A204.1 (cell line): ENCODE results near the gene GABRR3.
"Not testable (repeated sequence)": the region's sequence is repeated elsewhere in the genome, so short reads cannot be mapped to it uniquely, and the experiment has no call there.

Experiments used
- FAIRE-seq: peaks from 2 replicates; lab custom pipeline; 2012; peaks lifted over from hg19 to GRCh38; lab: Jason Lieb, UNC

The GABRR3 gene

GRCh38 chr3:98021830-98022560 is 13.1 kb downstream of the GABRR3 start:
- no peak for FAIRE-seq

GRCh38 chr3:98020412-98020811 is 14.7 kb downstream of the GABRR3 start:
- FAIRE-seq = no peak

GRCh38 chr3:98018301-98018700 is 16.8 kb downstream of the GABRR3 start:
- no peak for FAIRE-seq

- no peak for FAIRE-seq
These were observed 20.9 kb downstream of the GABRR3 start for GRCh38 chr3:98014268-98014585.

GRCh38 chr3:98013411-98014267 is 21.5 kb downstream of the GABRR3 start:
- FAIRE-seq = no peak

- no peak for FAIRE-seq
These were observed 22.1 kb downstream of the GABRR3 start for GRCh38 chr3:98012979-98013378.

GRCh38 chr3:98010883-98011449 is 24.1 kb downstream of the GABRR3 start:
- FAIRE-seq = not testable (repeated sequence)

GRCh38 chr3:98010194-98010882 is 24.8 kb downstream of the GABRR3 start:
- FAIRE-seq = no peak

GRCh38 chr3:98008855-98009254 is 26.3 kb downstream of the GABRR3 start:
- no peak for FAIRE-seq

- no peak for FAIRE-seq
These were observed 29.7 kb downstream of the GABRR3 start for GRCh38 chr3:98005438-98005837.

GRCh38 chr3:98004721-98005120 is 30.4 kb downstream of the GABRR3 start:
- no peak for FAIRE-seq

- no peak for FAIRE-seq
These were observed 31.7 kb downstream of the GABRR3 start for GRCh38 chr3:98003306-98003969.

GRCh38 chr3:98002717-98003116 is 32.4 kb downstream of the GABRR3 start:
- FAIRE-seq = no peak

- no peak for FAIRE-seq
These were observed 35.1 kb downstream of the GABRR3 start for GRCh38 chr3:97999994-98000393.

- no peak for FAIRE-seq
These were observed 36.0 kb downstream of the GABRR3 start for GRCh38 chr3:97999103-97999502.

GRCh38 chr3:97996988-97997387 is 38.1 kb downstream of the GABRR3 start:
- FAIRE-seq = no peak

- no peak for FAIRE-seq
These were observed 40.7 kb downstream of the GABRR3 start for GRCh38 chr3:97994328-97994945.

- FAIRE-seq = no peak
These were observed 41.6 kb downstream of the GABRR3 start for GRCh38 chr3:97993526-97993925.

GRCh38 chr3:97992547-97993173 is 42.5 kb downstream of the GABRR3 start:
- no peak for FAIRE-seq

- FAIRE-seq = no peak
These were observed 43.8 kb downstream of the GABRR3 start for GRCh38 chr3:97991293-97991682.

- no peak for FAIRE-seq
These were observed 44.4 kb downstream of the GABRR3 start for GRCh38 chr3:97990624-97991292.
